Measurements from ENCODE around the gene PROX1.

Gene PROX1

DNA sequence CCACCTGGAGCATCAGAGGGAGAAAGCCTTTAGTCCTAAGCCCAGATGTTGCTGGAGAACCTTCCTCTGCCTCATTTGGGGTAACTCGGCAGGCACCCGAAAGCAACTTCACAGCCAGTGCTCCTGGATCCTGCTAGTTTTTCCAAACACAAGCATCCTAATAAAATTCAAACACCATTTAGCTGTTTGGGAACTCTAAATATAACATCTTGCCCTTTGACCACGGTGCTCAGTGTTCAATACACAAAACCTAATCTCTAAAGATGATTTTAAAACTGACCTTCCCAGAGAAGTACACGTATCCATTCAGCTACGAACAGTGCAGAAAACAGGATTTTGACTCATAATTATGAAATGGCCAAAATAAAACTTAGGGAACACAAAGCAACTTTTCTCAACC is 40.3 kb downstream of the PROX1 start:
- no peak for FAIRE-seq

- FAIRE-seq: no peak
Measured at GRCh38 chr1:214028649-214029406, 41.1 kb downstream of the PROX1 start.

- FAIRE-seq: no peak
Measured at GRCh38 chr1:214029796-214030195, 42.0 kb downstream of the PROX1 start.

DNA sequence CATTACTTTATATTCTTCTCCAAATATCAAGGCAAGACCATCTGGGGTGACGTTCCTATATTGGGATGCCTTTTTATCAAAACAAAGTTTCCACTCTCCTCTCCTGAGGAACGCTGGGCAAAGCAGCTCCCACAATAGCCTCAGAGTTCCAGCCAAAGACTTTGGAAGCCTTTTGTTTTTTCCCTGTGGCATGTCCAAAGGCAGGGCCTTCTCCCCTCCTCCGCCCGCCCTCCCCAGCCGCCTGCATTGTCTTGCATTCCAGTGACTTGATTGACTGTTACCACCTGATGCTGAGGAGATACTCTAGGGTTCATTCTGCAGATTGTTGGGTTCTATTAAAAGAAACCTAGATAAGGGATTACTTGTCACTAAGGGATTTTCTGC is 43.5 kb downstream of the PROX1 start:
- FAIRE-seq: no peak

DNA sequence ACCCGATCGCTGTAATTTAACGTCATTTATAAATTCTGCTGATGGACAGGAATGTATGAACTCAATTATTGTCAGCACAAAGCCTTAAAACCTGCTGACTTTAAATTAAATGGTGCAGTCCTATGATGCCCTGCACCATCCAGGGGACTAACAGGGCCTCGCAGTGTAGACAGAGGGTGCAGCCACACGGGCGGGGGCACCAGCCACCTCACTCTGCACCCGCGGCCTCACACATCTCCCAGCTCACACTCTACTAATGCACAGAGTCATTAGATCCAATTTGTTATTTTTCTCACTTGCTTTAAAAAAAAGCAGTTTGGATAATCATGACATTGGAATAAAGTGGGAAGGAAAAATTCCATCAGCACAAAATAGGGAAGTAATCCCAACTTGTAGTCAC is 49.7 kb downstream of the PROX1 start:
- FAIRE-seq: no peak

- FAIRE-seq: no peak
Measured at GRCh38 chr1:214039394-214040018, 51.7 kb downstream of the PROX1 start.

DNA sequence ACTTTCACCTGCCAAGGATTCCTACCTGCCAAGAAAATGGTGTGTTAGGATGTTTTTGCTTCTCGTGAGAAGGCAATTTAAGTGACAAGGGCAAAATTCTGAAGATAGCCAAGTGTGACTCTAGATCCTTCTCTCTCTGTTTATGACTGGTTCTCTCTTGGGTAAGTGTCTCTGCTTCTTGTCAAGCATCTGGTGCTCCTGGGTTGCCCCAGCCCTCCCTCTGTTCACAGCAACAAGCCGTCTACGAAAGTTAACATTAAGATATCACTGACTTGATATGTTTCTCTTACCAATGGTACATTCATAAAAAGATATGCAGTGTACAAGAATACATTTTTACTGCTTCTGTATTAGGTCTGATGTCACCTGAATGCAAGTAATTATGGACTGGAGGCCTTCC is 55.4 kb downstream of the PROX1 start:
- FAIRE-seq: no peak

- FAIRE-seq: no peak
Measured at GRCh38 chr1:214044438-214045214, 56.9 kb downstream of the PROX1 start.

GRCh38 chr1:214050513-214051401 is 63.0 kb downstream of the PROX1 start:
- no peak for FAIRE-seq

- FAIRE-seq: no peak
Measured at GRCh38 chr1:214051786-214052185, 64.0 kb downstream of the PROX1 start.

- FAIRE-seq: no peak
Measured at GRCh38 chr1:214058076-214058475, 70.3 kb downstream of the PROX1 start.

GRCh38 chr1:214066190-214066589 is 78.4 kb downstream of the PROX1 start:
- no peak for FAIRE-seq

- FAIRE-seq: no peak
Measured at GRCh38 chr1:214066936-214067335, 79.2 kb downstream of the PROX1 start.

DNA sequence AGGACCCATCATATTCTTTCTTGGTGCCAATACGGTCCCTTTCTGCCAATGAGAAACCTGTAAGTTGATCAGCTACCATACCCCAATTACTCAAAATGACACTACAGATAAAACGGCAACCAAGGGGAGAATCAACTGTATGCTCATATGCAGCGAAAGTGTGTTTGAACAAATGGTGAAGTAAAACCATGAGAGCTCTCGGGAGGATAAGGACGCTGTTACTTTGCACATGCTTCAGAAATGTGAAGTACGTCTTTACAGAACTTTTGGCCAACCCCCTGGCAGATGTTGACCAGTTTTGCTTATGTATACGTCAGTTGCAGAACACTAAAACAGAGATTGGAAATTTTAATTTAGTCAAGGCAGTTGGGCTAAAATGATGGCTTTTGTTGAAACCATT is 79.6 kb downstream of the PROX1 start:
- no peak for FAIRE-seq

- no peak for FAIRE-seq
Measured at GRCh38 chr1:214067853-214068703, 80.3 kb downstream of the PROX1 start.

DNA sequence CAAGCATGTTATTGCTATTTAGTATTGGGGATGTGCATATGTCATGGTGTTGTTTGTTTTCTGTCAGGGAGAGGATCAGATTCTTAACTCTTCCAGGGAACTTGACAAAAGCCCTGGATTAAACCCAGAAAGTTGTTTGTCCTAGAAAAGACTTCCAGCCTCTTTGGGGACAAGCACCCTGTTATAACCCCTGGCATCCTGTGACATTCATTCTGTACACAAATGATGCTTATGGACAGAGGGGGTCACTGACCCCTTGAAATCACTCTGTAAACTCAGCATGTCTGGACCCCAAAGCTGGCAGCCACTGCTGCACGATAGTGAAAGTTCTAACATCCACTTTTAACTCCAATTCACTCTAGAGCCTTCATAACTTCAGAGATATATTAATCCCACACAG is 81.2 kb downstream of the PROX1 start:
- no peak for FAIRE-seq

DNA sequence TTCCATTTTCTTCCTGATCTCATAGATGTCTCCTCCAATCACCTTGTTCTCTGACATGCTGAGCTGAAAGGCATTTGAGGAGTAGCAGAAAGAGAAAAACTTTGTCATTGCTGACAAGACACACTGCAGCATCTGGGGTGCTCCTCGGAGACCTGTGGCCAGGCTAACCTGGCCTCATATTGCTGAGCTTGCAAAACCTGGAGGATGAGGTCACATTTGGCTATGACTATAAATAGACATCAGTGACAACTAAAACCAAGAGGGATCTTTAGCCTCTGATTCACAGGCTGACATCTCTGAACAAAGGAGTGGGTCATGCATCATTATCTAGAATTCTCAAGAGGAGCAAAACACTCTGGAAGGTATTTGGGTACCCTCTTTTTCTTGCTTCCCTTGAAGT is 83.7 kb downstream of the PROX1 start:
- no peak for FAIRE-seq

DNA sequence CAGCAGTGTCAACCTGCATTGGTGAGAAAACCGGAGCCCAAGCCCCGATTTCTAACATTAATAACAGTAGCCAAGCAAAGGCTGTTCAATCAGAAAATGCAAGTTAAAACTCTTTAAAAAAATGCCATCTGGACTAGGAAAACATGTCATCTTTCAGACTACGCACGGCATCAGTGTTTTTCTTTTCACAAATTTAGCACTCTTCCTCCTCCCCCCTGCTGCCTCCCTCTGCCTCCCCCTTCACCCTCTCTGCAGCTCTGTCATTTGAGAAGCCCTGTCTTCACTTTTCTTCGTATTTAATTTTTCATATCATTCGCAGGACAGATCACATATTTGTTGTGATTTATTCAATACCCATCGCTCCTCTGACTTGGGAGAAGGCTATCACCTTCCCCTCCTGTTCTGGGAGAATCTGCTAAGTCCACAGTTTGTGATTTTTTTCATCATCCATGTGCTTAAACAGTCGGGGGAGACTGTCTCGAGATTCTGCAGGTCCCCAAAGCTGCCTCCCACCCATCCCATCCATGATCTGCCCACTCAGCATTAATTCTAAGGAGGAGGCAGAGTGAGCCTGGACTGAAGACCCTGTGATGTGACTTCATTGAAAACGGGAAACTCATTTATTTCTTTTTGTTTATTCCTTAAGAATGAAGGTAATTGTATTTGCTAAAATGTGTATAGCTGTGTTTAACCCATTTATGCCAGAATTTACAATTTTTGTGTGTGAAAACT is 84.8 kb downstream of the PROX1 start:
- no peak for FAIRE-seq

GRCh38 chr1:214074477-214074876 is 86.7 kb downstream of the PROX1 start:
- FAIRE-seq: no peak

- FAIRE-seq: no peak
Measured at GRCh38 chr1:214075305-214075998, 87.7 kb downstream of the PROX1 start.

Measured in TTC549 (cell line).